22Rv1 (cell line): Measurements from ENCODE around the gene PDE3B.

Experiments
- H3K27ac ChIP-seq: fragments of 450-650 bp; 2 replicates; pipeline ENCODE4 v1.5.1; 2017
- CTCF ChIP-seq: fragments of 450-650 bp; IDR thresholded peaks from 2 replicates; pipeline ENCODE4 v1.5.1; 2017; ENCODE audit warnings: mild to moderate bottlenecking
- ZFX ChIP-seq: fragments of 450-650 bp; IDR thresholded peaks from 2 replicates; pipeline ENCODE4 v1.6.1; 2017; ENCODE audit warnings: antibody characterized with exemption, borderline replicate concordance

The PDE3B gene

GRCh38 chr11:14819596-14819995 lies 176.0 kb downstream of the PDE3B start:
- TF ChIP-seq ZFX (no peak), CTCF (no peak)
- no peak overlapping the region for H3K27ac ChIP-seq

- TF ChIP-seq CTCF (no peak), ZFX (no peak)
- H3K27ac ChIP-seq: no peak overlapping the region
These were observed 177.4 kb downstream of the PDE3B start for GRCh38 chr11:14821031-14821430.

GRCh38 chr11:14826600-14826999 lies 183.0 kb downstream of the PDE3B start:
- H3K27ac ChIP-seq: no peak overlapping the region
- TF ChIP-seq ZFX (no peak), CTCF (no peak)

GRCh38 chr11:14835496-14836492 lies 192.2 kb downstream of the PDE3B start:
- no peak overlapping the region for H3K27ac ChIP-seq
- TF ChIP-seq CTCF (no peak), ZFX (no peak)

GRCh38 chr11:14842002-14842401 lies 198.4 kb downstream of the PDE3B start:
- TF ChIP-seq CTCF: no peak
- no peak for TF ChIP-seq ZFX
- no peak overlapping the region for H3K27ac ChIP-seq

- no peak for TF ChIP-seq ZFX
- TF ChIP-seq CTCF: no peak
- H3K27ac ChIP-seq: no peak overlapping the region
These were observed 209.1 kb downstream of the PDE3B start for GRCh38 chr11:14852571-14853177.

- H3K27ac ChIP-seq: no peak overlapping the region
- TF ChIP-seq CTCF (no peak), ZFX (no peak)
These were observed 210.5 kb downstream of the PDE3B start for GRCh38 chr11:14854057-14854456.
